Fibroblast of upper back skin (primary cell): Measurements from ENCODE around the gene MSL1.

Experiments used
- DNase-seq: peaks from one replicate; pipeline ENCODE4 v3.0.0-alpha.2; 2013

MSL1 gene

DNA sequence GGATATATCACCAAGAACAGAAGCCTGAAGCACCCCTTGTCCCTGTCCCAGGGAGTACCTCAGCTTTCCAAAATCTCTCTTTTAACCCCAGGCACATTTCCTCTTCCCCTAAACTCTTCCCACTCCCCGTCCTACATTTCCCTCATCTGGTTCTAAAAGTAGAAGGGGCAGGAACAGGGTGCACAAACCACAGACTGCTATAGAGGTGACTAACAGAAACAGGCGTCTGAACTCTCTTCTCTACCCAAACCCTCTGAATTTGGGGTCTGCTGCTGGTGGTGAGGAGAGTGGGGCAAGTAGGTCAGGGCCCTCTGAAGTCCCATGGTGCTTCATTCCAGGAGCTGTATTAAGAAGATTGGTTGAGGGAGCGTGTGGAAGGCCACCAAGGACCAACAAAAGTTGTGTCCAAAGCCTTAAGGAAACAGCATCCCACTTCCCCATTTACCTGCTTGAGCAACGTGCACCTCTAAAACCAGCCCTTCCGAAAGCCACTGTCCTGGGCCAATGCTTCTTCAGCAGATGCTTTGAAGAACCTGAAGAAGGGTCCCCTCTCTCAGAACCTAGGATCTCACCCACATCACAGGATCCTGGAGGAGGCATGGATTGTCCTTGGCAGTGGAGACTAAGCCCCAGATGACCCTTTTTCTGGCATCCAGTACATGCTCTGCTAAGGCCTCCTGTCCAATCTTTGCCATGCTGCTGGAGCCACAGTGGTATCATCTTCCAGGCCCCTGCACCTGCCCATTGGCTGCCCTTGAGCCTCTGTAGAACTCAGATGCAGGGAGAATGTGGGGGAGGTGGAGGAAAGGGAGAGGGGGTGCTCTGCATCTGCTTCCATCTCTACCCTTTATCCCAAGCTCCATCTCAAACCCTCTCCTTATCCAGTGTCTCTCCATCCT, 15.7 kb upstream of the MSL1 start:
- DNase-seq = no peak

DNA sequence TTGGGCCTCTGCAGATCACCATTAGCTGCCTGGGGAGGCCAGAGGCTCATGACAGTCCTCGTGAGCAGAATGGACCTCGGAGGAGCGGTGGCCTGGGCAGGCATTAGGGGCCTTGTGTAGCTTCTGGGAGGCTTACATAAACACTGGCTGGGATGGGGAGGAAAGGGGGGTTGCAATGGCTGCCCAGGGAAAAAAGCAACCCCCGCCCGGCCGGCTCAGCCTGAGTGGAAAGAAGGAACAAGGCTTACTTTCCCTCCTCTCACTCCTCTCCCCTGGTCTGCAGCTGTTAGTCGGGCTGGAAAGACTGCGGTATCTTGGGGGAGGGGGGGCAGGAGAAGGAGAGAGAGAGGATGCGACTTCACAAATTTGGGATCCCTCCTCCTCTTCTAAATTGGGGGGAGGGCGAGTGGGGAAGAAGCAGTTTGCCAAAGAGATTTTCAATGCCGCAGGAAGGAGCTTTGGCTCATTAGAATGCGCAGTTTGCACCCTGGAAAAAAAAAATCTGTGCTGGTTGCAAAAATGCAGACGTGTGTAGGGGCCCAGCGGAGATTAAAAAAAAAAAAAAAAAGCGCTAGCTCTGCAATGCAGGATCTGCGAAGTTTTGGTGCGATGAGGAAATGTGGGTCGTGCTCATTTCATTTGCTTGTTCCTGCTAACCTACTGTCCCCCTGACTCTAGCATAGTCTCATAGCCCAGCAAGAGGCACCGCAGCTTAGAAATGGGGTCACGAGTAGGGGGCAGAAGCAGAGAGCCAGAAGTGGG, 14.8 kb upstream of the MSL1 start:
- DNase-seq = peak; percentile 71

DNA sequence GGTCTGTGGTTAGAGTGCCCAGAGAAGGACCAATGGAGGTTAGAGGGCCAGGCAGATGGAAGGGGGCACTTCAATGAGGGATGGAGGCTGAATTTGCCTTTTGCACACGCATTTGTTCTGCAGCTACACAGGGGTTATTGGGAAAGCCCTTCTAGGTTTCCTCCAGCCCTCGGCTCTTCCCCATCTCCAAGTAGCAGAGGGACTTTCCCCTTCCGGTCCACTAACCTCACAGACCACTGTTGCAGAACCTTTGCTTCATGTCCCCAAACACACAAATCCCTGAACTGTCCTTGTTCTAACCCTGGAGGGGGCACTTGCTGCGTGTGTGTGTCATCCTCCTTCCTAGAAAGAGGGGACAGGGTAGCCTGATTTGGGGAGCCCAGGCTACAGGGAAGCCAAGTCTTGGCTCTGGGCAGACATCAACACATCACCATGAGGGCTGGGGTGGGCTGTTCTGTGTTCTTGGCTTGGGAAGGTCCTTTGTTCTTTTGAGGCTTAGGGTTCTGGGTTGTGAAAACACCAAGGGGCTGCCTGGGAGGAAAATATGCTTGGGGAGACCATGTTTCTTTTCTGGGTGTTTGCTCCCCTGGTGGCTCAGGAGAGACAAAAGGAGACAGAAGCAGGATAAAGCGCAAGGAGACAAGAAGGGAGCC, 14.1 kb upstream of the MSL1 start:
- no peak for DNase-seq

DNA sequence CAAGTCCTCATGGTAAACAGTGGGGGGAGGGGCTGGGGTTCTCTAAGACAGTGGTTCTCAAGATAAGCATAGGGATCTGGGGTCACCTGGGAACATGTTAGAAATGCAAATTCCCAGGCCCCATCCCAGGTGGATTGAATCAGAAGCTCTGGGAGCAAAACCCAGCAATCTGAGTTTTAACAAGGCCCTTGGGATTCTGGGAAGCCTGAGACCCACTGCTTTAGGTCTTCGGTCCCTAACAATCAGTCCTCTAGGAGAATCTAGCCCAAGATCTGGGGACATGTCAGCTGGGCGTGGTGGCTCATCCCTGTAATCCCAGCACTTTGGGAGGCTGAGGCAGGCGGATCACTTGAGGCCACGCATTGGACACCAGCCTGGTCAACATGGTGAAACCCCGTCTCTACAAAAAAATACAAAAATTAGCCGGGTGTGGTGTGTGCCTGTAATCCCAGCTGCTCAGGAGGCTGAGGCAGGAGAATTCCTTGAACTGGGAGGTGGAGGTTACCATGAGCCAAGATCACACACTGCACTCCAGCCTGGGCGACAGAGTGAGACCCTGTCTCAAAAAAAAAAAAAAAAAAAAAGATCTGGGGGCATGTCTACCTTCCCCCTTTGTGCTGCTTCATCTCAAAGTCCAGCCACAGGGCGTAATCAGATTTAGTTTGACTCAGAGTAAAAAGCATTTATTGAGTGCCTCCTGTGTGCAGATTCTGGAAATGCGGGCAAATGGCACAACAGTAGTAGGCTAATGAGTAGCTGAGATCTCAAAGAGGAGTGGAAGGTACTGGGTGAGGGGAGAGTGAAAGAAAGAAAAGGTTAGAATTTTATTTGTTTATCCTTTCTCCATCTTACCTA, 12.6 kb upstream of the MSL1 start:
- no peak for DNase-seq

DNA sequence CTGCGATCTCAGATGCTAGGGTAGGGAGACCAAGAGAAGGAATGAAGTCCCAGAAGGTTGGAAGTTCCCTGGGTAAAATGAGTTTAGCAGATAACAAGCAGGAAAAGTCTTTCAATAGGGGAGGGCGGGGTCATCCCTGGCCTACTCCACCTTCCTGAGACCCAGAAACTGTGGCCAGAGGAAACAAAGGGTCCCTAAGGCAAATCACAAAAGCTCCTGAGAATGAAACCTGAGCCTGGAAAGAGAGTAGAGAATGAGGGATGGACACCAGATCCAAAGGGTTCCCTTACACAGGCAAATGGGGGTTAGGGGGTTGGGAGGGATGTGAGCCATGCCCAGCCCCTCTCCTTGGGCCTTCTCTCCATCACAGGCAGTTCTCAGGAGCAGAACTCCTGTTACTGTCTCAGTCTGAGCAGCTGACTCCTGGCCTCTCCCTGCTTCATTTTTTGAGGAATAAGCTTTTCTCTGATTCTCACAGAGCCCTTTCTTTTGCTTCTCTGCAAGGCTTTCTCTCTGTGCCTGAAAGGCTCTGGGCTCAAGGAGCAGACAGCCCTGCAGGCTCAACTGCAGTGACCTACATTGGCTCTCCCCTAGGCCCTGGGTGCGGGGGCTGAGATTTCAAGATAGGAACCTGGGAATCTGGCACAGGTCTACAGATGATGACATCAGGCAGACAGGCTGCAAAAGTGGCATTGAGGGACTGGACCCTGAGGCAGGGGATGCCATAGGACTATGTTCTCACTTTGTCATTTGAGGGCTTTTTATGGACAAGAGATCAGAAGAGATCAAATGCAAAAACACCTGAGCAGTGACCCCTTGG, 11.5 kb upstream of the MSL1 start:
- no peak for DNase-seq

DNA sequence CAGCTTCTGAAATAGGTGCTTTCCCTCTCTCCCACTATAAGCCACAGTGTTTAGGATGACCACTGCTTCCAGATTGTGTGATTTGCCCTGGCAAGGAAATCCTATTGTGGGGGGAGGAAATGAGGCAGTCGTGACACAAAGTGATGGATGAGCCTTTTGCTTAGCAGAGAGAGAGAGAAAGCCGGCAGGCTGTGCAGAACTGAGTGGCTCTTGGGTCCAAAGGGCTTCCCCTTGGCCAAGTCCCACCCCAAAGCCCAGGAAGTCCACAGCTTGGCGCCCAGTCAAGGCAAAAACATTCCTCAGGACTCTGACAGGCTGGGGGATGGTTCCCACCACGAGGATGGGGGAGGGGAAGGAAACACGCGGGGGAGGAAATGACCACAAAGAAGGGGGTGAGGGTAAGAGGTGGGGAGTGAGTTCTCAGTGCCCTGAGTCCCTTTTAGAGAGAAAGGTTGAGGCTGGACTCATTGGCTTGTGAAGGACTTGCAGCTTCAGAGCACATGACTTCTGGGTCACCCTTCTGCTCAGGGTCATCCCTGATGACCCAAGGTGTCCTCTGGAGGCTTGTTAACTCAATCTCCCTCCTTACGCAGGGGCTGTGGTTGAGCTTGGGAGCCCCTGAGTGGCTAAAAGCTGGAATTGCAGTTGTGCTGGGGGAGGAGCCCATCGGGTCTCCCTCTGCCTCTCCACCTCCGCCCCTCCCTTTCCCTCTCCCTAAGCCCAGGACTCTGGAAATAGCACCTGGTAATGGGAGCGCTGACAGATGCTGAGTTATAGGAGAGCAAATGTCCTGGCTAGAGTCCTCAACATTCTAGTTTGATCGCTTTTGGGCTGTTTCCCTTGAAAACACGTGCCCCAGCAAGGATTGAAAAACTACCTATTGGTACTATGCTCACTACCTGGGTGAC, 10.3 kb upstream of the MSL1 start:
- peak; percentile 98 for DNase-seq

DNA sequence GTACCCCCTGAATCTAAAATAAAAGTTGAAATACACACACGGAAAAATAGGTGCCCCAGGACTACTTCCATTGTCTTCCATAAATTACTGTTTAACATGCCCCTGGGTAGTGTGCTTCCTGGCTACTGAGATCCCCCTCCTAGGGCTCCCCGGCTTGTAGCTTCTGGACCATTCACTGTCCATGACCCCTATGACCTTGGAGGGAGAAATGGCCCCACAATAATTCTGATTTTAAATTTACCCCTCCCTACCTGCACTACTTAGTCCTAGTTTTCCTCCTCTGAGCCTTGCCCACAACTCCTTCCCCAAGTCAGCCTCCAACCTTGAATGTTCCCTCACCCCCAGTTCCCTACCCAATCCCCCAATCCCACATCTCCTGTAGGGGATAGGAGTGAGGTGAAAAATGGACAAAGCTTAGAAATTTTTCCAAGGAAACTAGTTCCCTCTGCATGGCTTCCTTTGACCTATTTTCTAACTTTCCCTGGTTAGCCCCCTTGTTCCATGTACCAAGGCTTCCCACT, 9.5 kb upstream of the MSL1 start:
- no peak for DNase-seq

DNA sequence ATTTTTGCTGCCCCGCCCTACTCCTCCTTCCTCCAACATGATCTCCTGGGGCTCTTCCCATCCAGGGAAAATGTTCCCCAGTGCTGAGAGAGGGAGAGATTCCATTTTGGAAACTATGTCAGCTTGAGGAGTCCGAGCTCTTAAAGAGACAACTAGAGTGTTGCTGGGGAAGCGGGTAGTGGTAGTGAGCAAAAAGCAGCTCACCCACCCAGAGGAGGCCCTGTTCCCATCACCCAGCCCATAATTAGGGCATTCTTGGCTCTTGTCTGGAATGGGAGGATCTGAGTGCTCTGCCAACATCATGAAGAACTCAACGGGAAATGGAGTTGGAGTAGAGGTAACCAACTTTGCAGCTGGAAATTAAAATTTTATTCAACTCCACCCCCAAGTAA, 9.1 kb upstream of the MSL1 start:
- DNase-seq = no peak

DNA sequence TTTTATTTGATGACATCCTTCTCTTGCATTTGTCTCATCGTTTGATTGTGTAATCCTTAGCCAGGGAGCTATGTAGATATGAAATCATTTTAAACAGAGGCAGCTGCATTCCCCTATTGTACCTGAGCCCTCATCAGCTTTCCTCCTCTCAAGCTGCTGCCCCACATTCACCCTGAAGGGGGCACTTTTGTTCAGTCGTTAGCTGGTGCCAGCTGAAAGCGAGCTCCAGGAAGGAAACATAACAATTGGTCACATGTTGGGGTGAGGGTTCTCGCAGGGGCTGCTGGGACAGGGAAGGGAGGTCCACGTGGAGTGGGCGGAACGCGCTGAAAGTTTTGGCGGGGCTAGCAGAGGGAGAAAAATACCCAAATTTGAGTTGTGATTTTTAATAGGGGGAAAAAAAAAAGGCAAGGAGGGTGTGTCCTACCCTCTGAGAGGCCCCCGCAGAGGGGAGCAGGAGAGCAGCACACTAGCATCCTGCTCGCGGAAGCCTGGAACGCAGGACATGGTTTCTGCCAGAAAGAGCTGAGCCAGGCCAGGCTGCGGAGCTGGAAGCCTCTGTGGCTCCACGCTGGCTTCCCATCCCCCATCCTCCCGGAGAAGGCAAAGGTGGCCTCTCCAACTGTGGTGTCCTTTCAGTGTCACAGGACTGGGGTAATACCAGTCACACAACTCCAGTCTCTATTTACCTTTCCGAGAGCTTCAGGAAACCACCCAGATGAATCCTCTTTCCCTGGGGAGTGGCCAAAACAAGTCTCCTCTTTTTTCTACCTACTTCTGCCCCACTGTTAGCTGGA, 8.5 kb upstream of the MSL1 start:
- DNase-seq = peak; percentile 96

DNA sequence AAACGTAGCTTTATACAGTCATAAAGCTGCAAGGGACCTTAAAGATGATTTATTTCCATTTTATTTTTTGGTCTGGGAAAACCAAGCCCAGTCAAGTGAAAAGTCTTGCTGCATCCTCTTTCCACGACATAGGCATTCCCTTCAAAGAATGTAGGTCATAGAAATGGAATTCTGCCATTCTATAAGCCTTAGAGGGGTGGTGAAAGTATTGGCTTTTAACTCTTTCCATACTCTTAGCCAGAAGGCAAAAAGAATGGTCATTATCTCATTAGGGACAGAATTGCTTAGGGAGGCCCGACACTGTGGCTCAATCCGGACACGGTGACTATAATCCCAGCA, 7.9 kb upstream of the MSL1 start:
- peak; percentile 82 for DNase-seq

DNA sequence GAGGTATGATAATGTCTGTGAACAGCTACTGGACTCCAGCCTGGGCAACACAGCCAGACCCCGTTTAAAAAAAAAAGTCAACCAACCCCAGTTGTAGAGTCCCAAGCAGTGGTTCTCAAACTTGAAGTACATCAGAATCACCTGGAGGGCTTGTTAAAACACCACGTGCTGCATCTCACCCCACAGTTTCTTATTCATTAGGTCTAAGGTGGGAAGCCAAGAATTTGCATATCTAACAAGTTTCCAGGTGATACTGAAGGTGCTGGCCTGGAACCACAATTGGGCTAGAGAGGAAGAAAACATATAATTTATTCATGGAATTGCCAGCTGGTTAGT, 6.7 kb upstream of the MSL1 start:
- DNase-seq = no peak

DNA sequence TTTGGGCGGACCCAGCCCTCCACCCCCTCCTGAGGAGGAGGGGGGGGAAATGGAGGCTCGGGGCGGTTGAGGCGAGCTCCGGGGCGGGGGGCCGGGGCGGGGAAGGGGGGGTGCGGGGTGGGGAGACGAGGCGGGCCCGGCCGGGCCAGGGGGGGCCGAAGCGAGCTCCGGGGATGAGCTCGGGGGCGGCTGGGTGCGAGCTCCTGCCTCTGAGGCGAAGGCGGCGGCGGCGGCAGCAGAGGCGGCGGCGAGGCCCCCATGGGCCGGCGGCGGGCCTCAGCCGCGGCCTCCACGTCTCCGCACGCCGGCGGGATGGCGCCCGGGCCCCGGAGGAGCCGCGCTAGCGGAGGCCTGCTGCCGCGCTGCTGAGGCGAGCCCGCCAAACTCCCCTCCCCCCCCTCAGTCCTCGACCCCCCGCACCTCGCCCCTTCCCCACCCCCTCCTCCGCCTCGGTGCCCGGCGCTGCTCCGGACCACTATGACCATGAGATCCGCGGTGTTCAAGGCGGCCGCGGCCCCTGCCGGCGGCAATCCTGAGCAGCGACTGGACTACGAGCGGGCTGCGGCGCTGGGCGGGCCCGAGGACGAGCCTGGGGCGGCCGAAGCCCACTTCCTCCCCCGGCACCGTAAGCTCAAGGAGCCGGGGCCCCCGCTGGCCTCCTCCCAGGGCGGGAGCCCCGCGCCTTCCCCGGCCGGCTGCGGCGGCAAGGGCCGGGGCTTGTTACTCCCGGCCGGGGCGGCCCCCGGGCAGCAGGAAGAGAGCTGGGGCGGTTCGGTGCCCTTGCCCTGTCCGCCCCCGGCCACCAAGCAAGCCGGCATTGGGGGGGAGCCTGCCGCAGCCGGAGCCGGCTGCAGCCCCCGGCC, 596 bp downstream of the MSL1 start:
- peak; percentile 43 for DNase-seq

DNA sequence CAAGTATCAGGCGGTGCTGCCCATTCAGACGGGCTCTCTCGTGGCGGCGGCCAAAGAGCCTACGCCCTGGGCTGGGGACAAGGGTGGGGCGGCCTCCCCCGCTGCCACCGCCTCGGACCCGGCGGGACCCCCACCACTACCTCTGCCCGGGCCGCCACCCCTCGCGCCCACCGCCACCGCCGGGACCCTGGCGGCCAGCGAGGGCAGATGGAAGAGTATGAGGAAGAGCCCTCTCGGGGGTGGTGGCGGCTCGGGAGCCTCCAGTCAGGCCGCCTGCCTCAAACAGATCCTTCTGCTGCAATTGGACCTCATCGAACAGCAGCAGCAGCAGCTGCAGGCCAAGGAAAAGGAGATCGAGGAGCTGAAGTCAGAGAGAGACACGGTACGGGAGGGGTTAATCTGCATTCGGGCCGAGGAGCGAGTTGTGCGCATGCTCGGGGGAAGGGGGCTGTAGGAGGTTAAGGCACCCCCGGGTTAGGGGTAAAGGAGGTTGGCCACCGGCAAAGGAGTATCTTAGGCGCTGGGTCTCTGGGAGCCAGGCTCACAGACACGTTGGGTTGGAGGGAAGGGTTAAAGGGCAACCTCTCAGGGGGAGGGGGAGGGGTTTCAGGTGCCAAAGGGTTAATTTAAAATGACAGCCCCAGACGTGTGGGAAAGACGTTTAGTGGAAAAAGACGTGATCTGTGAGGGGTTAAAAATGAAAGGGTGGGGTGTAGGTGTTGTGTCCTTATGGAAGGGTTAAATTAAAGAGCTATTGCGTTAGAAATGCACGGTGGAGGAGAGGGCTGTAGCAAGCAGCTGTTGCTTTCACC, 1.4 kb downstream of the MSL1 start:
- DNase-seq = peak; percentile 44

DNA sequence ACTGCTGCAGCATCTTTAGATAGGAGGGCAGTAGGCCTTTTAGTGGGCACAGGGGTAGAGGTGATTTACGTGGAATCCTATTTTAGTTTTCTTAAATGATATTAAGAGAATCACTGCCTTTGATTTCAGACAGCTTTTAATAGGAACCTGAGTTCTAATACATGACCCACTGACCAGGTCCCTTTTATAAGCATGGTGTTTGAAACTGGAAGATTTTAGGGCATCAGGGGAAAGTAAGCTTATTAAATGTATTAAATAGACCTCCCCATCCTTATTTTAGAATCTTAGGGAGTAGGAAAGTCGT, 2.0 kb downstream of the MSL1 start:
- no peak for DNase-seq

DNA sequence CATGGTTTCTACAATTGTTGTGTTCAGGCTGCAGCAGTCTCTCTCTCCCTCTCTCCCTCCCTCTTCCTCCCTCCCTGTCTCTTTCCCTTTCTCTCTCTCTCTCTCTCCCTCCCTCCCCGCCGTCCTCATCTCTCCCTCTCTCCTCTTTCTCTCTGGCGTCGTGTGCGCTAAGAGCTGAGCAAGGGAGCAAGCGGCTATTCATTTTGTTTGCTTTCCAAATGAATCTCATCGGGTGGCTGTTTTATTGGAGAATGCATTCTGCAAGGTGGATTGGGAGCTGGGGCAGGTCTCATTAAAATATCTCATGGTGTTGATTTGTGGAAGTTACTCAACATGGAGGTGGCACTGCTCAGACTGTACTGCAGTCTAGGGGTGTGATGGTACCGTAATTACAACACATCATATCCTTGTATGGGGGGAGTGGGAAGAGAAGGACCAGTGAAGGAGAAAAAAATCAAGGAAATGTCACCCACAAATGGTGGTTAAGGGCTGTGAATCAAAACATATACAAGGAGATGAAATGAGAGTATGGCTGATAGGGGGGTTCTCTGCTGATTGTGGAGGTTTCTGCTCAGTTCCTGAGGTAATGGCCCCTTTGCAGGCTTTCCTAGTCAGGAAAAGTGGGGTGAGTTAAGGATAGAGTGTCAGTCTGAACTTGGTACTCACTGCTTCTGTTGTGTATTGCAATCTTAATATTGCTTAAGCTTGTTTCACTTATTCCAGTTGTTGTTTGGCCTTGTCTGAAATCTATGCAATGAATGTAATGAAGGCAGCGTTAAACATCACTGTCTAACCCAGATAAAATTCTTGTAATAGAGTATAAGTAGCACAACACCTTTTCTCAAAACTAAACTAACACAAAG, 2.7 kb downstream of the MSL1 start:
- no peak for DNase-seq

DNA sequence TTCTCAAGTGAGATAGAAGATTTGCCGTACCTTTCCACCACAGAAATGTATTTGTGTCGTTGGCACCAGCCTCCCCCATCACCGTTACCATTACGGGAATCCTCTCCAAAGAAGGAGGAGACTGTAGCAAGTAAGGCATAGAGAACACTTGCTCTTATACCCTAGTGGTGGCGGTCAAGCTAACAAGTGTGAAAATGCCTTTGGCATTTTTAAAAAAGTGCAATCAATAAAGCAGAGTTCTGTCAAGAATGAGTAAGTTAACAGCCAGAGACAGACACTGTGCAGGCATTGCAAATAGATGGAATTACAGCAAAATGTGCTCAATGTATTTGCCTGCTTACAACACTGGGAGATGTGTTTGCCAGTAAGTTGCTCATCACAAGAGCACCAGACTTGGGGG, 7.7 kb downstream of the MSL1 start:
- DNase-seq = no peak

DNA sequence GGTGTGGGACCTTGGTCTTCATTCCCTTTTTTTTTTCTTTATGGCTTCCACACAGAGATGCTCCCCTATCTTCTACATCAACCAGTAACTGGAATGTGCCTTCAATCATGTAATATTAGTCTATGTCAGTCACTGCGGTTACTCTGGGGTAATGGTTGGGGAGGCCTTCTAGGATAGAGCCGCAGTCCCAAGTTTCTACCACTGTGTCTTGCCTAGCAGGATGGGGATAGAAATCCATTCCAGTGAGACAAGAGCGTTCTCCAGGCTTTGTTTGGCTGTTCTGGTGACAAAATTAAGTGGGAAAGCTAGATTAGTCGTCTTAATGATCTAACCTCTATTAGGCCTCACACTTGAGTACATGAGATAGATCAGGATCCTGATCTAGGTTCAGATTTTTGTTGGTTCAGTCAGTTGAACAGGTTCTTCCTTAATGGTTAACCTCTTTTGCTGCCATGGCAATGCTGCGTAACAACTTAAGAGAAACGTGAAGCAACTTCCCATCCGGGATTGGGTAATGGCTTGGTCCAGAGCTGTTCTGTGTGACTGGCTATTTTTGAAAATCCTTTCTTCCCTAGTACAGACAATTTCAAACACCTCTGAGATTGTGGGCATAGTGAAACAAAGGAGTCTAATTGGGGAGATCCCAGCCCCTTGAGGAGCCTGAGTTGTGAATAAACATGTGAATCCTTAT, 8.7 kb downstream of the MSL1 start:
- DNase-seq = no peak
